CD4-positive, alpha-beta T cell treated with Interleukin-17A for 4 hours (primary cell): ENCODE results near the gene IRS2.
"Not testable (repeated sequence)": the region's sequence is repeated elsewhere in the genome, so short reads cannot be mapped to it uniquely, and the experiment has no call there.

Experiments used
- DNase-seq: peaks from one replicate; pipeline ENCODE4 v3.0.0-alpha.2; 2020; ENCODE audit warnings: mixed read lengths

The IRS2 gene

GRCh38 chr13:109786457-109787134 is at the start of gene IRS2:
Gene IRS2 (minus strand): TSS chr13:109786583. CDS start chr13:109786053, 530 bp downstream.
- peak; percentile 95 for DNase-seq

- no peak for DNase-seq
Measured at GRCh38 chr13:109834973-109835720, 48.8 kb upstream of the IRS2 start.

- DNase-seq = no peak
Measured at GRCh38 chr13:109833940-109834339, 47.6 kb upstream of the IRS2 start.

GRCh38 chr13:109833071-109833470 is 46.7 kb upstream of the IRS2 start:
- no peak for DNase-seq

- DNase-seq = not testable (repeated sequence)
Measured at GRCh38 chr13:109828591-109829316, 42.4 kb upstream of the IRS2 start.

GRCh38 chr13:109823201-109823600 is 36.8 kb upstream of the IRS2 start:
- not testable (repeated sequence) for DNase-seq

GRCh38 chr13:109821103-109821502 is 34.7 kb upstream of the IRS2 start:
- DNase-seq = no peak

- no peak for DNase-seq
Measured at GRCh38 chr13:109819874-109820273, 33.5 kb upstream of the IRS2 start.

GRCh38 chr13:109818886-109819285 is 32.5 kb upstream of the IRS2 start:
- no peak for DNase-seq

GRCh38 chr13:109817591-109818535 is 31.5 kb upstream of the IRS2 start:
- DNase-seq = no peak

- no peak for DNase-seq
Measured at GRCh38 chr13:109816808-109817203, 30.4 kb upstream of the IRS2 start.

- DNase-seq = no peak
Measured at GRCh38 chr13:109816112-109816807, 29.9 kb upstream of the IRS2 start.

GRCh38 chr13:109815651-109816050 is 29.3 kb upstream of the IRS2 start:
- no peak for DNase-seq

GRCh38 chr13:109813663-109814062 is 27.3 kb upstream of the IRS2 start:
- no peak for DNase-seq

GRCh38 chr13:109812382-109812781 is 26.0 kb upstream of the IRS2 start:
- no peak for DNase-seq

GRCh38 chr13:109810761-109811510 is 24.6 kb upstream of the IRS2 start:
- no peak for DNase-seq

- no peak for DNase-seq
Measured at GRCh38 chr13:109809216-109809932, 23.0 kb upstream of the IRS2 start.

- DNase-seq = no peak
Measured at GRCh38 chr13:109807345-109807744, 21.0 kb upstream of the IRS2 start.

GRCh38 chr13:109804654-109805053 is 18.3 kb upstream of the IRS2 start:
- no peak for DNase-seq

GRCh38 chr13:109803825-109804224 is 17.4 kb upstream of the IRS2 start:
- no peak for DNase-seq
